HG03575 (cell line): ENCODE data around the gene ADK.
"Not testable (repeated sequence)": the region's sequence is repeated elsewhere in the genome, so short reads cannot be mapped to it uniquely, and the experiment has no call there.

Experiments used
- ATAC-seq: cut with Tn5 transposase; IDR thresholded peaks from one replicate; pipeline ENCODE4 v1.9.1; 2021; ENCODE audit not compliant: unreplicated experiment, insufficient number of reproducible peaks, low FRiP score; ENCODE audit errors: extremely low read depth

ADK gene

GRCh38 chr10:74548676-74549075, 397.7 kb downstream of the ADK start:
- ATAC-seq: no peak

GRCh38 chr10:74556072-74556705, 405.2 kb downstream of the ADK start:
- ATAC-seq: no peak

- ATAC-seq: no peak
Observed at GRCh38 chr10:74557098-74557497, 406.1 kb downstream of the ADK start.

GRCh38 chr10:74558403-74558802, 407.4 kb downstream of the ADK start:
- no peak for ATAC-seq

- ATAC-seq: no peak
Observed at GRCh38 chr10:74558897-74559296, 407.9 kb downstream of the ADK start.

GRCh38 chr10:74568896-74569295, 417.9 kb downstream of the ADK start:
- not testable (repeated sequence) for ATAC-seq

- ATAC-seq: not testable (repeated sequence)
Observed at GRCh38 chr10:74573497-74573896, 422.5 kb downstream of the ADK start.

GRCh38 chr10:74575191-74575720, 424.2 kb downstream of the ADK start:
- ATAC-seq: no peak

- ATAC-seq: no peak
Observed at GRCh38 chr10:74575912-74576311, 424.9 kb downstream of the ADK start.

GRCh38 chr10:74576586-74576985, 425.6 kb downstream of the ADK start:
- no peak for ATAC-seq

- ATAC-seq: not testable (repeated sequence)
Observed at GRCh38 chr10:74580438-74580837, 429.4 kb downstream of the ADK start.

GRCh38 chr10:74582566-74582965, 431.5 kb downstream of the ADK start:
- no peak for ATAC-seq

GRCh38 chr10:74585231-74586087, 434.4 kb downstream of the ADK start:
- peak; percentile 60 for ATAC-seq

GRCh38 chr10:74586088-74586585, 435.1 kb downstream of the ADK start:
- ATAC-seq: no peak

- ATAC-seq: no peak
Observed at GRCh38 chr10:74587109-74587854, 436.3 kb downstream of the ADK start.

GRCh38 chr10:74589226-74589673, 438.2 kb downstream of the ADK start:
- ATAC-seq: no peak

- no peak for ATAC-seq
Observed at GRCh38 chr10:74589851-74590250, 438.8 kb downstream of the ADK start.

GRCh38 chr10:74593470-74593869, 442.4 kb downstream of the ADK start:
- no peak for ATAC-seq

GRCh38 chr10:74596713-74597112, 445.7 kb downstream of the ADK start:
- no peak for ATAC-seq
